ENCODE results near the gene SLK. TPM values are rescaled to one million over a fixed set of nuclear protein-coding genes. Genes with fewer than 3 reads are reported as not detected.

The SLK gene
- total and polyA plus RNA-seq, 2 of the 13 experiments (the other 11 are each of a cell fraction or from before 2014, with no cell fraction given) = 3.4 to 22.8 TPM

GRCh38 chr10:103918053-103918846 is 48.7 kb upstream of the SLK start, which contains the start of gene STN1 (continued):
- TF ChIP-seq DNMT1 (CRISPR knock-in tag; IDR thresholded peaks at IDR 0.05) (no peak), ARNT (IDR thresholded peaks at IDR 0.05) (no peak), ZKSCAN1 (IDR thresholded peaks at IDR 0.05; ENCODE audit: low read length) (peak; percentile 44; the same call in 1 of the 2 replicates), SSRP1 (CRISPR knock-in tag; IDR thresholded peaks at IDR 0.05) (no peak), MLXIP (CRISPR knock-in tag; IDR thresholded peaks at IDR 0.05; ENCODE audit: borderline replicate concordance) (no peak), NR2C2 (CRISPR knock-in tag; IDR thresholded peaks at IDR 0.05; ENCODE audit: borderline replicate concordance) (peak; percentile 75), CREB3 (CRISPR knock-in tag; IDR thresholded peaks at IDR 0.05) (peak; percentile 69; the same call in 1 of the 2 replicates), RBM39 (IDR thresholded peaks at IDR 0.05; ENCODE audit: low read depth, low read length, poor library complexity, severe bottlenecking) (no peak), FOXA1 (IDR thresholded peaks at IDR 0.05) (no peak), FOXA1 (CRISPR knock-in tag; IDR thresholded peaks at IDR 0.05) (no peak), RAD21 (CRISPR knock-in tag; IDR thresholded peaks at IDR 0.05) (0 out of 2 replicates have a peak, but pooled peaks have one; percentile 24), ASH2L (IDR thresholded peaks at IDR 0.05; ENCODE audit: insufficient read length, low read depth, low read length) (peak; percentile 66), MXD1 (CRISPR knock-in tag; IDR thresholded peaks at IDR 0.05) (no peak), PLSCR1 (CRISPR knock-in tag; IDR thresholded peaks at IDR 0.05; ENCODE audit: borderline replicate concordance) (no peak), NAIF1 (CRISPR knock-in tag; IDR thresholded peaks at IDR 0.05; ENCODE audit: borderline replicate concordance) (no peak), FIP1L1 (IDR thresholded peaks at IDR 0.05; ENCODE audit: borderline replicate concordance, insufficient read depth, low read depth, low read length) (no peak), TCF7 (IDR thresholded peaks at IDR 0.05; ENCODE audit: low read depth) (peak; percentile 52; the same call in 1 of the 2 replicates)
- TF ChIP-seq, protein P1, sequence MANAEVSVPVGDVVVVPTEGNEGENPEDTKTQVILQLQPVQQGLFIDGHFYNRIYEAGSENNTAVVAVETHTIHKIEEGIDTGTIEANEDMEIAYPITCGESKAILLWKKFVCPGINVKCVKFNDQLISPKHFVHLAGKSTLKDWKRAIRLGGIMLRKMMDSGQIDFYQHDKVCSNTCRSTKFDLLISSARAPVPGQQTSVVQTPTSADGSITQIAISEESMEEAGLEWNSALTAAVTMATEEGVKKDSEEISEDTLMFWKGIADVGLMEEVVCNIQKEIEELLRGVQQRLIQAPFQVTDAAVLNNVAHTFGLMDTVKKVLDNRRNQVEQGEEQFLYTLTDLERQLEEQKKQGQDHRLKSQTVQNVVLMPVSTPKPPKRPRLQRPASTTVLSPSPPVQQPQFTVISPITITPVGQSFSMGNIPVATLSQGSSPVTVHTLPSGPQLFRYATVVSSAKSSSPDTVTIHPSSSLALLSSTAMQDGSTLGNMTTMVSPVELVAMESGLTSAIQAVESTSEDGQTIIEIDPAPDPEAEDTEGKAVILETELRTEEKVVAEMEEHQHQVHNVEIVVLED (CRISPR knock-in tag; IDR thresholded peaks at IDR 0.05; ENCODE audit: borderline replicate concordance) = peak; percentile 52
- TF ChIP-seq, protein P2, sequence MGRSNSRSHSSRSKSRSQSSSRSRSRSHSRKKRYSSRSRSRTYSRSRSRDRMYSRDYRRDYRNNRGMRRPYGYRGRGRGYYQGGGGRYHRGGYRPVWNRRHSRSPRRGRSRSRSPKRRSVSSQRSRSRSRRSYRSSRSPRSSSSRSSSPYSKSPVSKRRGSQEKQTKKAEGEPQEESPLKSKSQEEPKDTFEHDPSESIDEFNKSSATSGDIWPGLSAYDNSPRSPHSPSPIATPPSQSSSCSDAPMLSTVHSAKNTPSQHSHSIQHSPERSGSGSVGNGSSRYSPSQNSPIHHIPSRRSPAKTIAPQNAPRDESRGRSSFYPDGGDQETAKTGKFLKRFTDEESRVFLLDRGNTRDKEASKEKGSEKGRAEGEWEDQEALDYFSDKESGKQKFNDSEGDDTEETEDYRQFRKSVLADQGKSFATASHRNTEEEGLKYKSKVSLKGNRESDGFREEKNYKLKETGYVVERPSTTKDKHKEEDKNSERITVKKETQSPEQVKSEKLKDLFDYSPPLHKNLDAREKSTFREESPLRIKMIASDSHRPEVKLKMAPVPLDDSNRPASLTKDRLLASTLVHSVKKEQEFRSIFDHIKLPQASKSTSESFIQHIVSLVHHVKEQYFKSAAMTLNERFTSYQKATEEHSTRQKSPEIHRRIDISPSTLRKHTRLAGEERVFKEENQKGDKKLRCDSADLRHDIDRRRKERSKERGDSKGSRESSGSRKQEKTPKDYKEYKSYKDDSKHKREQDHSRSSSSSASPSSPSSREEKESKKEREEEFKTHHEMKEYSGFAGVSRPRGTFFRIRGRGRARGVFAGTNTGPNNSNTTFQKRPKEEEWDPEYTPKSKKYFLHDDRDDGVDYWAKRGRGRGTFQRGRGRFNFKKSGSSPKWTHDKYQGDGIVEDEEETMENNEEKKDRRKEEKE (IDR thresholded peaks at IDR 0.05) = no peak

All from HepG2 (cell line).